Fibroblast of lung (primary cell): Measurements from ENCODE around the gene MDK. TPM values are rescaled to one million over a fixed set of nuclear protein-coding genes. Genes with fewer than 3 reads are reported as not detected.

Source experiments
- DNase-seq, 2 donors: peaks; one replicate each; pipeline versions ENCODE4 v3.0.0 to v3.0.0-alpha.2; 2010; ENCODE audit warnings: low read depth in 2 of 2
- H2AFZ ChIP-seq: 2 replicates; pipeline ENCODE4 v1.5.1; 2012; ENCODE audit warnings: low read length, control low read depth, inconsistent platforms
- H3K27ac ChIP-seq: 2 replicates; pipeline ENCODE4 v1.5.1; 2011; ENCODE audit warnings: low read length, control low read depth; ENCODE audit not compliant: insufficient read depth
- H3K27me3 ChIP-seq: 2 replicates; pipeline ENCODE4 v1.5.1; 2011; ENCODE audit warnings: mild to moderate bottlenecking, low read length; ENCODE audit not compliant: control insufficient read depth, insufficient read depth
- H3K36me3 ChIP-seq: 2 replicates; pipeline ENCODE4 v1.5.1; 2011; ENCODE audit warnings: low read length; ENCODE audit not compliant: control insufficient read depth, insufficient read depth
- H3K4me1 ChIP-seq: 2 replicates; pipeline ENCODE4 v1.5.1; 2011; ENCODE audit warnings: low read length; ENCODE audit not compliant: control insufficient read depth, insufficient read depth; ENCODE audit errors: extremely low read depth
- H3K4me2 ChIP-seq: 2 replicates; pipeline ENCODE4 v1.5.1; 2011; ENCODE audit warnings: low read length, control low read depth; ENCODE audit not compliant: insufficient read depth; ENCODE audit errors: extremely low read depth
- H3K4me3 ChIP-seq, 4 experiments: fragments of 200-600 bp in 1 of 4; sonication (generic) in 1 of 4; replicated peaks in 1 of 4; 2 replicates each; pipeline ENCODE4 v1.5.1; 2011 to 2016; ENCODE audit warnings: low read length in 4 of 4, low read depth in 3 of 4, mild to moderate bottlenecking in 3 of 4, control low read depth in 2 of 4, inconsistent platforms in 1 of 4, mixed read lengths in 1 of 4; ENCODE audit not compliant: insufficient read depth in 1 of 4; ENCODE audit errors: control extremely low read depth in 1 of 4
- H3K79me2 ChIP-seq: 2 replicates; pipeline ENCODE4 v1.5.1; 2012; ENCODE audit warnings: mild to moderate bottlenecking, low read length, inconsistent platforms; ENCODE audit not compliant: control insufficient read depth, insufficient read depth
- H3K9ac ChIP-seq: 2 replicates; pipeline ENCODE4 v1.5.1; 2011; ENCODE audit warnings: mild to moderate bottlenecking, low read length, control low read depth; ENCODE audit not compliant: insufficient read depth
- H3K9me3 ChIP-seq: 2 replicates; pipeline ENCODE4 v1.5.1; 2012; ENCODE audit warnings: low read depth, low read length; ENCODE audit not compliant: control insufficient read depth, insufficient read depth
- H4K20me1 ChIP-seq: 2 replicates; pipeline ENCODE4 v1.5.1; 2011; ENCODE audit warnings: low read length; ENCODE audit not compliant: control insufficient read depth, insufficient read depth; ENCODE audit errors: extremely low read depth
- EZH2 ChIP-seq: IDR thresholded peaks from 2 replicates; pipeline ENCODE4 v1.5.1; 2012; ENCODE audit warnings: low read length, control low read depth, mild to moderate bottlenecking; ENCODE audit errors: missing control alignments
- polyA plus RNA-seq, 2 donors: library from polyadenylated mRNA; depleted of rRNA in 1 of 2; stranded (reverse) in 1 of 2; unstranded in 1 of 2; fragments of >200 nt; gene quantifications; 2 replicates each; pipeline ENCODE4 v1.2.1, GENCODE V29; 2011 to 2012; ENCODE audit warnings: missing spikeins in 1 of 2
- total RNA-seq: library from RNA; depleted of rRNA; stranded (reverse); fragments of >200 nt; gene quantifications from 2 replicates; pipeline ENCODE4 v1.2.1, GENCODE V29; 2014
- TF ChIP-seq, protein P1 (sequence below), 2 donors: IDR thresholded peaks in 1 of 2; conservative IDR thresholded peaks in 1 of 2; 1 replicate in 1 of 2; 2 replicates in 1 of 2; pipeline ENCODE4 v1.5.1; 2011 to 2012; ENCODE audit warnings: low read length in 2 of 2, control low read depth in 1 of 2, inconsistent platforms in 1 of 2, low read depth in 1 of 2, mild to moderate bottlenecking in 1 of 2

The MDK gene
- total and polyA plus RNA-seq, 2 donors (not counting 1 experiment from before 2014, with no cell fraction given), result 44.6 to 131 TPM

DNA sequence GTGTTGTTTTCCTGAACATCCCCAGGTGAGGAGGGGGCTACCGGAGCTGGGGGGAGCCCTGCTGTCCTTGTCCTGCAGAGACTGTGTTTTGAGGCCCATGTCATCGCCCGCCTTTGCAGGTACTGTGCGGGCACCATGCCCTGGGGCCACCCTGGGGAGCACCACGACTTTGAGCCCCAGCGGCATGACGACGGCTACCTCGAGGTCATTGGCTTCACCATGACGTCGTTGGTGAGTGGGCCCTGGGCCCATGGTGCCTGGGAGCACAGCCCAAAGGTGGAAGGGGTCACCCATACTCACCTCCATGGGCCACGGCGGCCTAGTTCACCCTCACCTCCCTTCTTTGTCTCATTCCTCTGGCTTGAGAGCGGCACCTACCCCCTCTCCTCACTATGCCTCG is 6.7 kb upstream of the MDK start:
- no peak for DNase-seq
- Histone ChIP-seq H3K36me3 (peaks cover 17% of the 10 kb centered on the region), H4K20me1 (no peaks in the 10 kb centered on the region), H3K27ac (no peak overlapping the region), H3K4me3 (no peak overlapping the region), H3K4me1 (no peaks in the 10 kb centered on the region), H2AFZ (no peak overlapping the region), H3K79me2 (no peaks in the 10 kb centered on the region), H3K9me3 (no peaks in the 10 kb centered on the region), H3K9ac (no peak overlapping the region), H3K27me3 (no peaks in the 10 kb centered on the region), H3K4me2 (no peak overlapping the region)
- no peak for TF ChIP-seq EZH2
- TF ChIP-seq, protein P1, sequence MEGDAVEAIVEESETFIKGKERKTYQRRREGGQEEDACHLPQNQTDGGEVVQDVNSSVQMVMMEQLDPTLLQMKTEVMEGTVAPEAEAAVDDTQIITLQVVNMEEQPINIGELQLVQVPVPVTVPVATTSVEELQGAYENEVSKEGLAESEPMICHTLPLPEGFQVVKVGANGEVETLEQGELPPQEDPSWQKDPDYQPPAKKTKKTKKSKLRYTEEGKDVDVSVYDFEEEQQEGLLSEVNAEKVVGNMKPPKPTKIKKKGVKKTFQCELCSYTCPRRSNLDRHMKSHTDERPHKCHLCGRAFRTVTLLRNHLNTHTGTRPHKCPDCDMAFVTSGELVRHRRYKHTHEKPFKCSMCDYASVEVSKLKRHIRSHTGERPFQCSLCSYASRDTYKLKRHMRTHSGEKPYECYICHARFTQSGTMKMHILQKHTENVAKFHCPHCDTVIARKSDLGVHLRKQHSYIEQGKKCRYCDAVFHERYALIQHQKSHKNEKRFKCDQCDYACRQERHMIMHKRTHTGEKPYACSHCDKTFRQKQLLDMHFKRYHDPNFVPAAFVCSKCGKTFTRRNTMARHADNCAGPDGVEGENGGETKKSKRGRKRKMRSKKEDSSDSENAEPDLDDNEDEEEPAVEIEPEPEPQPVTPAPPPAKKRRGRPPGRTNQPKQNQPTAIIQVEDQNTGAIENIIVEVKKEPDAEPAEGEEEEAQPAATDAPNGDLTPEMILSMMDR (conservative IDR thresholded peaks at IDR 0.05 in 1 of 2, IDR thresholded peaks at IDR 0.05 in 1 of 2; ENCODE audit: low read depth in 1 of 2, low read length in 2 of 2), result no peak

DNA sequence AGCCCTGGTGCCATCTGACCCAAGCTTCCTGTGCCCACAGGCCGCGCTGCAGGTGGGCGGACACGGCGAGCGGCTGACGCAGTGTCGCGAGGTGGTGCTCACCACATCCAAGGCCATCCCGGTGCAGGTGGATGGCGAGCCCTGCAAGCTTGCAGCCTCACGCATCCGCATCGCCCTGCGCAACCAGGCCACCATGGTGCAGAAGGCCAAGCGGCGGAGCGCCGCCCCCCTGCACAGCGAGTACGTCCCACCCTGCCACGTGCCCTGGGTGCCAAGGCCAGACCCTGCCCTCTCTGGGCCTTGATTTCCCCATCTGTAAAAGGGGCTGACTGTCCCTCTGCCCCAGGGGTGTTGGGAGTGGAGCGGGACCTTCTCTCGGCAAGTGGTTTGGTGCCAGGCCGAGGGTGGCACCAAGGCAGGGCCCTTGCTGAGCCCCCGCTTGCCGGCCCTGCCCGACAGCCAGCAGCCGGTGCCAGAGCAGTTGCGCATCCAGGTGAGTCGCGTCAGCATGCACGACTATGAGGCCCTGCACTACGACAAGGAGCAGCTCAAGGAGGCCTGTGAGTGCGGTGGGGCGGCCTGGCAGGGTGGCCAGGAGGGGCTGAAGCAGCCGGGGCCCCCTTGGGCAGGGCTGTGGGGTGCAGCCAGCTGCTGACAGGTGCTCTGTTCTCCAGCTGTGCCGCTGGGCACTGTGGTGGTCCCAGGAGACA is 5.9 kb upstream of the MDK start:
- no peaks in the 10 kb centered on the region for H4K20me1 ChIP-seq
- H3K36me3 ChIP-seq, result peaks cover 17% of the 10 kb centered on the region
- TF ChIP-seq EZH2, result no peak
- TF ChIP-seq, protein P1 (conservative IDR thresholded peaks at IDR 0.05 in 1 of 2, IDR thresholded peaks at IDR 0.05 in 1 of 2; ENCODE audit: low read depth in 1 of 2, low read length in 2 of 2), result no peak
- no peaks in the 10 kb centered on the region for H3K9me3 ChIP-seq
- DNase-seq, result no peak
- H3K4me2 ChIP-seq, result no peak overlapping the region
- no peak overlapping the region for H2AFZ ChIP-seq
- no peak overlapping the region for H3K9ac ChIP-seq
- no peaks in the 10 kb centered on the region for H3K79me2 ChIP-seq
- no peak overlapping the region for H3K4me3 ChIP-seq
- no peaks in the 10 kb centered on the region for H3K4me1 ChIP-seq
- H3K27ac ChIP-seq, result no peak overlapping the region
- no peaks in the 10 kb centered on the region for H3K27me3 ChIP-seq

DNA sequence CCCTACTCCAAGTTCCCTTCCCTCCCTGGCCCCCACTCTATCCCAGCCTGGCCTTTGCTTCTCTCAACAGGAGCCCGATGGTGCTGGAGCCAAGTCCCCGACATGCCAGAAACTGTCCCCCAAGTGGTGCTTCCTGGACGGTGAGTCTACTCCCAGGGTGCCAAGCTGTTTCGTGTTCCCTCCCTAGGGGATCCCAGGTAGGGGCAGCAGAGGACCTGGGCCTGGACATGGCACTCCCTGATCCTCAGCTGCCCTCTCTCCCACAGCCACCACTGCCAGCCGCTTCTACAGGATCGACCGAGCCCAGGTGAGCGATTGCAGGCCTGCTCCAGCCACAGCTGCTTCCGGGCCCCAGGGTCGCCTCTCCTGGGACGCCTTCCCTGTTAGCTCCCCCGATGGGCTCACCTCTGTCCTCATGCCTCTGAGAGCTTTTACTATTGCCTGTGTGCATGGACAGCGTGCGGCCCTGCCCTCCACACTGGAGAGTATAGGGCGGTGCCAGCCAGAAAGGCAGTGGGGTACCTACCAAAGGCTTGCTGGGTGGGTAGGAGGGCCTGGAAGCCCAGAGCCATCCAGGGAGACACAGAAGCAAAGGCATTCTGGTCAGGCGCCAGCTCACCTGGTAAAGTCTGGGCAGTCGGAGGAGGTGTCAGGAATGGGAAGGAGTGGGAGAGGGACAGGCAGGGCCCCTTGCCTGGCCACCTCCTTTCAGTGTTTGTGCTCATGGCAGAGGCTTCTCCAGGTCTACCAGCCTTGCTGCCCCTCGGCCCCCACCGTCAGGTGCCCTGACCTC is 5.0 kb upstream of the MDK start:
- Histone ChIP-seq H3K27me3 (no peaks in the 10 kb centered on the region), H3K27ac (no peak overlapping the region), H3K4me3 (no peak overlapping the region), H3K4me1 (peaks cover 2% of the 10 kb centered on the region), H3K36me3 (peaks cover 15% of the 10 kb centered on the region), H4K20me1 (no peaks in the 10 kb centered on the region), H2AFZ (no peak overlapping the region), H3K9ac (no peak overlapping the region), H3K9me3 (no peaks in the 10 kb centered on the region), H3K79me2 (no peaks in the 10 kb centered on the region), H3K4me2 (no peak overlapping the region)
- no peak for TF ChIP-seq EZH2
- TF ChIP-seq, protein P1 (conservative IDR thresholded peaks at IDR 0.05 in 1 of 2, IDR thresholded peaks at IDR 0.05 in 1 of 2; ENCODE audit: low read depth in 1 of 2, low read length in 2 of 2), result no peak
- no peak for DNase-seq
